ENCODE data around the gene CDH4. TPM values are rescaled to one million over a fixed set of nuclear protein-coding genes. Genes with fewer than 3 reads are reported as not detected.

CDH4 gene
- total and polyA plus RNA-seq, 7 donors: under 0.01 to 0.06 TPM; not detected in 5

DNA sequence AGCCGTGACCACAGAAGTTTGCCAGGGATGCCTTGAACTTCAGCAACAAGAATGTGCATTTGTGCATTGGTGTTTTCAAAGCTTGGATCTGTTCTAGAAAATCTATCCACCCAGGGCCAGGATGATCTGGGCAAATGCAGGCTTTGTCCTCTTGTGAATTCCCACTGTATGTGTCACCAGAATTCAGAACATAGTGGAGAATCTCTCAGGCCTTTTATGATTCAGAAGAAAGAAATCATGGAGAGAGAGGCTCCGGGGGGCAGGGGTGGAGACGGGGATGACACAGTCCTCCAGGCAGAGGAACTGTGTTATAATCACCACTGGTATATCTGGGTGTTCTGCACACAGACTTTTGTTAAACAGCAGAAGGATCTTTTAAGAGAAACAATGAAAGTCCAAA, 304.1 kb downstream of the CDH4 start:
- no peaks in the 10 kb centered on the region for H3K4me1 ChIP-seq
- H3K36me3 ChIP-seq: no peaks in the 10 kb centered on the region
- peaks cover 0 to 4% (median 0%) of the 10 kb centered on the region in 4 donors for H3K9me3 ChIP-seq
- WGBS, 2 donors: 89 to 90% methylated on average over 3 of the region's 3 CpGs
- H3K27ac ChIP-seq: no peak overlapping the region
- DNase-seq: no peak
- intact Hi-C loops (cut with DNase I): no loop called here
- peaks cover 0 to 7% (median 3%) of the 10 kb centered on the region in 3 donors for H3K27me3 ChIP-seq
- TF ChIP-seq POLR2AphosphoS5 (IDR thresholded peaks at IDR 0.05) (no peak), EP300 (IDR thresholded peaks at IDR 0.05) (no peak)
- no peak overlapping the region for H3K4me3 ChIP-seq

DNA sequence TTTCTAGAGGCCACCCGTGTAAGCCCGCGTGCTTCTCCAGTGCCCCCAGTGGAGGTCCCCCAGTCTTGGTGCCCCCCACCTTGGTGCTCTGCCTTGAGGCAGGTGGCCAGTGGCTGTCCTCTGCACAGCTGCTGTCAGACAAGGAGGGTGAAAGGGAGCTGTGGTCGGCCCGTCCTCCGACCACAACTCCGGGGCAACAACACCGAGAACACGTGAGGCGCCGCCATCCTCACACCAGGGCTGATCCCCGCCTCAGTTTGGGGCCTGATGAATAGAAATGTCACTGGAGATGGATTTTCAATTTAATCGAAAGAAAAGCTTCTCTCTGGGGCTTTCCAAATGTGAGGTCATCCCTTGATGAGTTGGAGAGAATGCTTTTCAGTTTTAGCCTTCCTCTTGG, 304.6 kb downstream of the CDH4 start:
- Histone ChIP-seq H3K9me3 (peaks cover 0 to 1% (median 0%) of the 10 kb centered on the region in 4 donors), H3K4me3 (no peak overlapping the region), H3K27ac (no peak overlapping the region), H3K36me3 (no peaks in the 10 kb centered on the region), H3K27me3 (peaks cover 0 to 7% (median 4%) of the 10 kb centered on the region in 3 donors), H3K4me1 (no peaks in the 10 kb centered on the region)
- no peak for DNase-seq
- intact Hi-C loops (cut with DNase I): no loop called here
- TF ChIP-seq, protein P1, sequence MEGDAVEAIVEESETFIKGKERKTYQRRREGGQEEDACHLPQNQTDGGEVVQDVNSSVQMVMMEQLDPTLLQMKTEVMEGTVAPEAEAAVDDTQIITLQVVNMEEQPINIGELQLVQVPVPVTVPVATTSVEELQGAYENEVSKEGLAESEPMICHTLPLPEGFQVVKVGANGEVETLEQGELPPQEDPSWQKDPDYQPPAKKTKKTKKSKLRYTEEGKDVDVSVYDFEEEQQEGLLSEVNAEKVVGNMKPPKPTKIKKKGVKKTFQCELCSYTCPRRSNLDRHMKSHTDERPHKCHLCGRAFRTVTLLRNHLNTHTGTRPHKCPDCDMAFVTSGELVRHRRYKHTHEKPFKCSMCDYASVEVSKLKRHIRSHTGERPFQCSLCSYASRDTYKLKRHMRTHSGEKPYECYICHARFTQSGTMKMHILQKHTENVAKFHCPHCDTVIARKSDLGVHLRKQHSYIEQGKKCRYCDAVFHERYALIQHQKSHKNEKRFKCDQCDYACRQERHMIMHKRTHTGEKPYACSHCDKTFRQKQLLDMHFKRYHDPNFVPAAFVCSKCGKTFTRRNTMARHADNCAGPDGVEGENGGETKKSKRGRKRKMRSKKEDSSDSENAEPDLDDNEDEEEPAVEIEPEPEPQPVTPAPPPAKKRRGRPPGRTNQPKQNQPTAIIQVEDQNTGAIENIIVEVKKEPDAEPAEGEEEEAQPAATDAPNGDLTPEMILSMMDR (IDR thresholded peaks at IDR 0.05): no peak
- no peak for TF ChIP-seq POLR2AphosphoS5 (IDR thresholded peaks at IDR 0.05)
- TF ChIP-seq EP300 (IDR thresholded peaks at IDR 0.05): no peak
- no peak for TF ChIP-seq POLR2A (IDR thresholded peaks at IDR 0.05)
- WGBS, 2 donors: 93 to 94% methylated on average over 13 of the region's 13 CpGs

DNA sequence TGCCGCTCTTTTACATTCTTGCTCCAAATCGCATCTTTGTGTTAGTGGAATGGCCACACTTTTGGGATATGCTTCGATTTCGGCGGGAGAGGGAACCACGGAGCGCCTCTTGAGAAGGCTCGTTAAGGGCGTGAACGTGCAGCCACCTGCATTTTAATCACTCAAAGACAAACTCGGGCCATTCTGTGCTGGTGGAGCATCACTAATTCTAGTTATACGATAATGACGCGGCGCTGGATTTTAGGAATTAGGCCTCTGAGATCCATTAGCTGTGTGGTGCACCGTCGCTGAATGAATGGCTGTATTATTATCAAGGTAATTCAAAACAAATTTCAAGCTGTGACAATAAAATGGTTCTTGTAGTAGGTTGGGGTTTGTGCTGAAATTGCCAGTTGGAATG, 305.6 kb downstream of the CDH4 start:
- 94 to 95% methylated on average over 17 of the region's 17 CpGs for WGBS, 2 donors
- Histone ChIP-seq H3K4me3 (no peak overlapping the region), H3K27me3 (peaks cover 0 to 9% (median 5%) of the 10 kb centered on the region in 3 donors), H3K4me1 (no peaks in the 10 kb centered on the region), H3K36me3 (no peaks in the 10 kb centered on the region), H3K27ac (no peak overlapping the region), H3K9me3 (no peaks in the 10 kb centered on the region)
- intact Hi-C loops (cut with DNase I): no loop called here
- DNase-seq: no peak
- TF ChIP-seq POLR2AphosphoS5 (IDR thresholded peaks at IDR 0.05) (no peak), POLR2A (IDR thresholded peaks at IDR 0.05) (no peak), EP300 (IDR thresholded peaks at IDR 0.05) (no peak)
- TF ChIP-seq, protein P1 (IDR thresholded peaks at IDR 0.05): no peak

DNA sequence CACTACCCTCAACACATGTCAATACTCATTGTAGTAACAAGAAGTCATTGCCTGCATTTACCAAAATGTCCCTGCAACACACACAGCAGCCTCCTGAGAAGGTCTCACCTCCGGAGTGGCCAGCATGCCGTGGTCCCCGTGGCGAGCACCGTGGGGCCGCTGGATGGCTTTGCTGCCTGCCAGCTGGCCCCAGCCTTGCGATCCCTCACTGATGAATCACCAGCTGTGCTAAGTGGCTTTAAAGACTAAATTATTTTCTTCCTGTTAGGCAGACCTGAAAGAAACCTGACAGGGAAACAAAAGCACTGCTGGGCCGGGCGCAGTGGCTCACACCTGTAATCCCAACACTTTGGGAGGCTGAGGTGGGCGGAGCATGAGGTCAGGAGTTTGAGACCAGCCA, 306.7 kb downstream of the CDH4 start:
- Histone ChIP-seq H3K27ac (no peak overlapping the region), H3K4me3 (no peak overlapping the region), H3K4me1 (no peaks in the 10 kb centered on the region), H3K27me3 (peaks cover 0 to 18% (median 0%) of the 10 kb centered on the region in 3 donors), H3K36me3 (no peaks in the 10 kb centered on the region), H3K9me3 (no peaks in the 10 kb centered on the region)
- intact Hi-C loops (cut with DNase I): no loop called here
- DNase-seq: no peak
- TF ChIP-seq EP300 (IDR thresholded peaks at IDR 0.05): no peak
- TF ChIP-seq POLR2AphosphoS5 (IDR thresholded peaks at IDR 0.05): no peak
- TF ChIP-seq, protein P1 (IDR thresholded peaks at IDR 0.05): no peak
- no peak for TF ChIP-seq POLR2A (IDR thresholded peaks at IDR 0.05)
- WGBS, 2 donors: 71 to 78% methylated on average over 10 of the region's 10 CpGs

DNA sequence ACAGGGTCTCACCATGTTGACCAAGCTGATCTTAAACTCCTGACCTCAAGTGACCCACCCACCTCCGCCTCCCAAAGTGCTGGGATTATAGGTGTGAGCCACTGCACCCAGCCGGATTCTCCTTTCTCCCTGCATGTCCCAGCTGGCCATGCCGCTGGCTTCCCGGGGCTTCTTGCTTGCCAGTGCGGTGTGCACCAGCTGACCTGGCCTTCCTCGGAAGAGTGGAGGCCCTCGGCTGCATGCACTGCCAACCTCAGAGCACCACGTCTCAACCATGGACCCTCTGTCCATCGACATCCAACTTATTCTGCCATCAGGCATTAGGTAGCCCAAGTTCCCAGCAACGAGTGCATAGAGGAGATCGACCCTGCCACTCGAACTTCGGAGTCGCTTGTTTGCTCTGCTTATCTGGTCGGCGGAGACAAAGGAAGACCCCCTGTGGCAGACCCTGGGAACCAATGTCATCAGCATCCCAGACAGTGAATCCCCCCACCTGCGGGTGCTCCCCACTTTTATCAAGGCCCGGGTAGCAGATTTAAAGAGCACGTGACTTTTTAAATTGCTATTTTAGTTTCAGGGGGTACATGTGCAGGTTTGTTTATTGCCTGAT, 307.8 kb downstream of the CDH4 start:
- no peak for DNase-seq
- Histone ChIP-seq H3K36me3 (no peaks in the 10 kb centered on the region), H3K27me3 (peaks cover 0 to 19% (median 0%) of the 10 kb centered on the region in 3 donors), H3K4me3 (no peak overlapping the region), H3K9me3 (no peaks in the 10 kb centered on the region), H3K27ac (no peak overlapping the region), H3K4me1 (no peaks in the 10 kb centered on the region)
- intact Hi-C loops (cut with DNase I): no loop called here
- TF ChIP-seq, protein P1 (IDR thresholded peaks at IDR 0.05): no peak
- TF ChIP-seq POLR2AphosphoS5 (IDR thresholded peaks at IDR 0.05) (no peak), POLR2A (IDR thresholded peaks at IDR 0.05) (no peak), EP300 (IDR thresholded peaks at IDR 0.05) (no peak)
- 68 to 77% methylated on average over 19 of the region's 19 CpGs for WGBS, 2 donors

All from sigmoid colon (tissue), 7 donors.